HG02763 (cell line): ENCODE measurements around the gene CAPG.
"Not testable (repeated sequence)": the region's sequence is repeated elsewhere in the genome, so short reads cannot be mapped to it uniquely, and the experiment has no call there.

Experiments used
- ATAC-seq: cut with Tn5 transposase; IDR thresholded peaks from one replicate; pipeline ENCODE4 v1.9.1; 2021; ENCODE audit warnings: mild to moderate bottlenecking, moderate library complexity; ENCODE audit not compliant: unreplicated experiment

The CAPG gene

GRCh38 chr2:85409845-85410583 lies at the start of gene CAPG:
CAPG (minus strand) TSS chr2:85410366; CDS start chr2:85402145, 8,221 bp downstream.
- ATAC-seq = peak; percentile 50

GRCh38 chr2:85459771-85460170 lies 49.6 kb upstream of the CAPG start:
- ATAC-seq = no peak

GRCh38 chr2:85458601-85459563 lies 48.7 kb upstream of the CAPG start:
- ATAC-seq = no peak

- no peak for ATAC-seq
Observed at GRCh38 chr2:85457877-85458316, 47.7 kb upstream of the CAPG start.

GRCh38 chr2:85457043-85457442 lies 46.9 kb upstream of the CAPG start:
- ATAC-seq = no peak

- ATAC-seq = no peak
Observed at GRCh38 chr2:85455552-85456090, 45.5 kb upstream of the CAPG start.

- ATAC-seq = no peak
Observed at GRCh38 chr2:85453571-85453970, 43.4 kb upstream of the CAPG start.

- ATAC-seq = no peak
Observed at GRCh38 chr2:85452237-85452636, 42.1 kb upstream of the CAPG start.

- no peak for ATAC-seq
Observed at GRCh38 chr2:85449214-85449588, 39.0 kb upstream of the CAPG start.

GRCh38 chr2:85448461-85449213 lies 38.5 kb upstream of the CAPG start:
- ATAC-seq = no peak

GRCh38 chr2:85447222-85447585 lies 37.0 kb upstream of the CAPG start:
- ATAC-seq = no peak

GRCh38 chr2:85446296-85447221 lies 36.4 kb upstream of the CAPG start:
- ATAC-seq = no peak

- no peak for ATAC-seq
Observed at GRCh38 chr2:85445316-85446295, 35.4 kb upstream of the CAPG start.

- ATAC-seq = no peak
Observed at GRCh38 chr2:85444629-85445172, 34.5 kb upstream of the CAPG start.

GRCh38 chr2:85441864-85442263 lies 31.7 kb upstream of the CAPG start:
- no peak for ATAC-seq

- no peak for ATAC-seq
Observed at GRCh38 chr2:85440729-85441128, 30.6 kb upstream of the CAPG start.

GRCh38 chr2:85439986-85440385 lies 29.8 kb upstream of the CAPG start:
- ATAC-seq = no peak

- ATAC-seq = not testable (repeated sequence)
Observed at GRCh38 chr2:85439569-85439968, 29.4 kb upstream of the CAPG start.
